KBM-7 (cell line): Measurements from ENCODE around the gene E2F4.

Experiments
- DNase-seq: peaks from one replicate; pipeline ENCODE4 v3.0.0-alpha.2; 2015
- in situ Hi-C: fragments of 300-500 bp; cut with MboI; formaldehyde crosslinking; loops from 2 replicates; pipeline ENCODE4 v1.14.3; 2020; ENCODE audit warnings: low sequenced_read_pairs, low pct_unique_long_range_greater_than_20kb, mixed read lengths

E2F4 gene

DNA sequence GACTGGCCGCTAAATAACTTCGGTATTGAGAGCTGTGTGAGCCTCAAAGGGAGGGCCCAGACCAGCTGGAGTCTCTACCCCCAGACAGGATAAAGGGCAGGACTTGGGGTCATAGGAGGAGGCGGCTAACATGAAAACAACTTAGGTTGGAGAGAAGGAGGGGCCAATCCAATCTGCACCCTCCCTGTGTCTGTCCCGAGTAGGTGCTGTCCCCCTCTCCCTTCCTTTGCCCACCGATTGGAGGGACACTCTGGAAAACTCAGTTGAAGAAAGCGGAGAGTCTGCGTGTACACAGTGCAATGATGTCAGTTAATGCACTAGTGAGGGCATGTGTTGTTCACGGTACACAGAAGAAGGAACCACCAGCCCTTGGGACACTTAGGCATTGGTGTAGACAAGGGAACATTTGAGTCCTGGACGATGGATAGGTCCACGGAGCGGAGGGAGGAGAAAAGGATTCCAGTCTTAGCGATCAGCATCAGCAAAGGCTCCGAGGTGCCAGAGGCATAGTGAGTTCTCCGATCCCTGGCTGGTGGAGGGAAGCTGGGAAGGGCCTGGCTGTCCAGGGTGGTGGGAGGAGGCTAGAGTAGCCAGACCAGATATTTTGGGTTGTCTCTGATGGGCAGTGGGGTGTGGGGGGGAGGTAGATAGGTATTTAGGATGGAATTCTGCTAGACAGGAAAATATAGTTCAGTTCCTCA is 20.9 kb upstream of the E2F4 start:
- in situ Hi-C loops: no loop called here
- no peak for DNase-seq

DNA sequence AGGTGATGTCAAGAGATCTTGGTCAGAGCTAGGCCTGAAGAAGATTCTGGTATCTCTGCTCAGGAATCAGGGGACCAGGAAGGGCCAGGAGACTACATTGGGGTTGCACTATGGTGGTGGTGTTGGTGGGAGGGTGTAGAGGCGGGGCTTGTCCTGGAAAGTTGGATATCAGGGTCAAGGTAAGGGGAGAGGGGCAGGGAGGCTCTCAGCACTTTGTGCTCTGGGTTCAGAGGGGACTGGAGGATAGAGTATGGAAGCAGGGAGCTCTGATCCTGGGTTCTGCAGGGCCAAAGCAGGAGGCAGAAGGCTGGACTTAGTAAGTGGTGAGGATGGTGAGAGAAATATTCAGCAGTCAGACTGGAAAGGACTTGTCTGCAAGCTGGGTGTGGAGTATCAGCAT is 18.6 kb upstream of the E2F4 start:
- DNase-seq: no peak
- in situ Hi-C loops: no loop called here

DNA sequence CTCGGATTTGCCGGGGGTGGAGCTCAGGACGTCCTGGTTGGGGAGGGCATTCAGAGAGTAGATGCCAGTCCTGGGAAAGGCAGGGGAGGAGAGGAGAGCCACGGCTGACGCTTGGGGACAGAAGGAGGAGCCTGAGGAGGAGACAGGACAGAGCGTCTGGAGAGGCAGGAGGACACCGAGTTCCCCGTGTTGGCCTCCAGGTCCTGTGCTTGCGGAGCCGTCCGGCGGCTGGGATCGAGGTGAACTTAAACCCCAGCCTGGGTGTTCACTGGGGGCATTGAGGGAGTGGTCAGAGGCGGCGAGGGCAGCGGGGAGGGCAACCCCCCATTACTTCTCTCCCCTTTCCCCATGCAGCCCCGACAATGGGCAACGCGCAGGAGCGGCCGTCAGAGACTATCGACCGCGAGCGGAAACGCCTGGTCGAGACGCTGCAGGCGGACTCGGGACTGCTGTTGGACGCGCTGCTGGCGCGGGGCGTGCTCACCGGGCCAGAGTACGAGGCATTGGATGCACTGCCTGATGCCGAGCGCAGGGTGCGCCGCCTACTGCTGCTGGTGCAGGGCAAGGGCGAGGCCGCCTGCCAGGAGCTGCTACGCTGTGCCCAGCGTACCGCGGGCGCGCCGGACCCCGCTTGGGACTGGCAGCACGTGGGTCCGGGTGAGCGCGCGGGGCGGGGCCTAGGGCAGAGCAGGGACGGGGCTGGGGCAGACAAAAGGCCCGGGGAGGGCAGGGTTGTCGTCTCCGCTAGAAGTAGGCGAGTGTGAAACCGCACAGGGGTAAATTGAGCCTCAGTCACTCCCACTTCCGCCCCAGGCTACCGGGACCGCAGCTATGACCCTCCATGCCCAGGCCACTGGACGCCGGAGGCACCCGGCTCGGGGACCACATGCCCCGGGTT is 17.9 kb upstream of the E2F4 start:
- in situ Hi-C loops: no loop called here
- peak; percentile 80 for DNase-seq

DNA sequence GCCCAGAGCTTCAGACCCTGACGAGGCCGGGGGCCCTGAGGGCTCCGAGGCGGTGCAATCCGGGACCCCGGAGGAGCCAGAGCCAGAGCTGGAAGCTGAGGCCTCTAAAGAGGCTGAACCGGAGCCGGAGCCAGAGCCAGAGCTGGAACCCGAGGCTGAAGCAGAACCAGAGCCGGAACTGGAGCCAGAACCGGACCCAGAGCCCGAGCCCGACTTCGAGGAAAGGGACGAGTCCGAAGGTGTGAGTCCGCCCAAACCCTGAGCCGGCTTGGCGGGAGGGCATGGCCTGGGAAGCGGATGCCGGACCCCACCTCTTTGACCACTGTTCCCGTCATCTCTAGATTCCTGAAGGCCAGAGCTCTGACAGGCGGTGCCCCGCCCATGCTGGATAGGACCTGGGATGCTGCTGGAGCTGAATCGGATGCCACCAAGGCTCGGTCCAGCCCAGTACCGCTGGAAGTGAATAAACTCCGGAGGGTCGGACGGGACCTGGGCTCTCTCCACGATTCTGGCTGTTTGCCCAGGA is 17.2 kb upstream of the E2F4 start:
- in situ Hi-C loops: no loop called here
- no peak for DNase-seq

DNA sequence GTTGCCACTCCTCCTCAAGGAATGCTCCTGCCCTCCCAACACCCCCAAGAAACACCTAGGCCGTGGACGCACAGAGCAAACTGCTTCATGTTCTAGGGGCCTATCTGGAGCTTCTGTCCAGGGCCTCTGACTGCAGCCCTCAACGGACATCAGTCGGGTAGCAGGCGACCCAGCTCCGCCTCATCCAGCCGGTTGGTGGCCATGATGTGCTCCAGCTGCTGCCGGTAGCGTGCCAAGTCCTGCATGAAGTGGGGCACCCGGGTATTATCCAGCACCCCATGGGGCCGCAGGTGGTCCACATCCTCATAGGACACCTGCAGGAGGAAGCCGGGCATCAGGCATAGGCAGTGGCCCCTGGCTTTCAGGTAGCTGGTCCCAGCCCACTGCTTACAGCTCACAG is 15.3 kb upstream of the E2F4 start:
- in situ Hi-C loops: no loop called here
- no peak for DNase-seq

DNA sequence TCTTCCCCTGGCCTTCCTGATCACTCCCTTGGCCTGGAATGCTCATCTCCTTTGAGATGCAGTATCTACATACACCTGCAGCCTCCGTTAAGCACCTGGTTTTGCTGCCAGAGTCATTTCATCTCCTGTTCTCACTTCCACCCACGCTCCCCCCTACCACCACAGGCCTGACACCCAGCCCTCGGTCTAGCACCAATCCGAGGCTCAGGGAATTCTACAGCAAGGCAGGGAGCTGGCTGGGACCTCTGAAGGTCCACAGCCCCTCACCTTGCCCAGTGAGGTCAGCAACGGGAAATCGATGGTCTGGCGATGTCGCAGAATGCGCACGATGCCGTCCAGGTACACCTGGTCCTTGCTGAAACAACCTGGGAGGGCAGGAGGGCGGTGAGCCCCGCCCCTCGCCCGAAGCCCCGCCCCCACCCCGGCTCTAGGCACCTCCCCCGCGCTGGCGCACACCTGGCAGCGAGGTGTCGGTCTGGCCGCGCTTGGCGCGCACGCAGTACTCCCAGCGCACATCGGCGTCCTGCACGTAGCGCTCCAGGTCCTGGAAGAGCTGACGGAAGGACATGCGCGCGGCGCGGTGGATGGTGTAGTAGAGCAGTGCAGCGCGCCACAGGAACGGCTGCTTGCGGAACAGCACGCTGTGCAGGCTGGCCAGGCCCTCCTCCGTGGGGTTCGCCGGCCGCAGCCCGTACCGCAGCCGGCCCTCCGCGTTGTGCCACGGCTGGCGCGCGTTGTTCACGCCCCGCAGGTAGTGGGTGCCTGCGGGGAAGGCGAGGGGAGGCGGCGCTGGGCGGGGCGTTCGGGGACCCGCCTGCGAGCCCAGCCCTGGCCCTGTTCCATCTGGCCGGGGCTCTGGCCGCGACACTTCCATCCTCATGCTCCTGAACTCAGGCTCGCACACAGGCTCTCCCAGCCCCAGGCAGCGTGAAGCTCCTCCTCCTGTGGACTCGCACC is 13.9 kb upstream of the E2F4 start:
- DNase-seq: no peak
- in situ Hi-C loops: no loop called here

DNA sequence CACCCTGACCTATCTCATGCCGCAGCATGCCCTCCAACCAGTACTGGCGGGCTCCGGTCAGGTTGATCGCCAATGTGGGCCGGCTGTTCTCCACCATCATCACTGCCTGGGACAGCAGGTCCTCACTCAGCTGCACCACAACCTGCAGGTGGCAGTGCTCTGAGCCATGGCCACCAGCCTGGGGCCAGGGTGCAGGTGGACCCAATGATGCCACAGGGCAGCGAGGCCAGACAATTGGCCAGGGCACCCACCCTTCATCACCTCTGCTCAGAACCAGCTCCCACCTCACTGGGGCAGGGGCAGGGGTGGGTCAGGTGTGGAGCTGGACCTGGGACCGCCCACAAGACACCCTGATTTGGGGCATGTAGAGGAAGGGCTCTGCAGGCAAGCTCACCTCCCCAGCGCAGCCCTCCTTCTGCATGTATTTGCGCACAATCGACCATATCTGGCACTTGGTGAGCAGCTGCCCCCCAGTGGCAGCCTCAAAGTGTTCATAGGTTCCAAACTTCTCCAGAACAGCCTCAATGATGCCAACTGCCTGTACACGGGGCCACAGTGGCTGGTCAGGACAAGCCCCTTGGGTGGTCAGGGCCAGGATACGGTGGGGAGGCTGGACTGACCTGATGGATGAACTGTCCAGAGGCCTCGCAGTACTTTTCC is 12.4 kb upstream of the E2F4 start:
- DNase-seq: peak; percentile 25
- in situ Hi-C loops: no loop called here

DNA sequence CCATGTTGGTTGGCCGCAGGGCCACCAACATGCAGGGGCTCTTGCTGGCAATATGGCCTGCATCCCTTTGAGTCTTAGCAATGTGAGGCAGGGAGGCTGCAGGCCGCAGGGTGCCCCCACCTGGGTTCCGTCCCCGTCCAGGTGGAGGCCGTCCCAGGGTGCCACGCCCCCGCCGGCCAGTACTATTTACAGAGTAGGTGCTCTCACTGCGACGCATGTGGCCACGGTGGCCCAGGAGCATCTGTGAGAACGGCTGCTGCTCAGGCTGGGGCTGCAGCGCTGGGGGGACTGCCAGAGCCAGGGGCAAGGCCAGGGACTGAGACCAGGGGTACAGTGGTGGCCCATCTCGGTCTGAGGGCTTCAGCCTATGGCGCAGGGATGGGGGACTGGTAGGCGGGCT is 11.8 kb upstream of the E2F4 start:
- in situ Hi-C loops: no loop called here
- no peak for DNase-seq

DNA sequence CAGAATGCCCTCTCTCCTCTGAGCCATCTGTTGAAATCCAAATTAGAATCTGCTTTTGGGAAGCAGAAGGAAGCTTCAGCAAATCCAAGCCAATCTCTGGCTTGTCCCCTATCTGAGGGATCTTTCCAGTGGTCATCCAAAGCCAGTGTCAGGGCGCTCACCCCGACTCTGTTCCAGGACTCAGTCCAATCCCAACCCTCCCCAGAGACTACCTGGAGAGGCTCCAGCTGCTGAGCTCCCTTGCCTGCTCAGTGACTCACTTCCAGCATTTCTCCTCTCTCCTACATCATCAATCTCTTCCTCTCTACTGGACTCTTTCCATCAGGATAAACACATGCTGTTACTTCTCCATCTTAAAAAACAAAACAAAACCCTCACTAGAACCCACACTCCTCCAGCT is 10.6 kb upstream of the E2F4 start:
- in situ Hi-C loops: no loop called here
- no peak for DNase-seq

DNA sequence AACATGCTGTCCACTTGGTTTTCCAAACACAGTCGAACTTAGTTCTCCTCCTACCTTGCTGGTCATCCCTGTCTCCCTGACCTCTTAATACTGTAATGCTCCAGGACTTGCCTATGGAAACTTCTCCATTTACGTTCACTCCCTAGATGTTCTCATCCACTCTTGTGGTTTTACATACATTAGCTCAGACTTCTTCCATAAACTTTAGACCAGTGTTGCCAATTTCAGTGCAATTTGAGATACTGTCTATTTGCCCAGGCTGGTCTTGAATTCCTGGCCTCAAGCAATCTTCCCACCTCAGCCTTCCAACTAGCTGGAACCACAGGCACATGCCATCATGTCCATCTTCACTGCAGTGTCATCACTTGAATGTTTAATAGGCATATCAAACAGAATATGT is 9.7 kb upstream of the E2F4 start:
- in situ Hi-C loops: no loop called here
- DNase-seq: peak; percentile 27

DNA sequence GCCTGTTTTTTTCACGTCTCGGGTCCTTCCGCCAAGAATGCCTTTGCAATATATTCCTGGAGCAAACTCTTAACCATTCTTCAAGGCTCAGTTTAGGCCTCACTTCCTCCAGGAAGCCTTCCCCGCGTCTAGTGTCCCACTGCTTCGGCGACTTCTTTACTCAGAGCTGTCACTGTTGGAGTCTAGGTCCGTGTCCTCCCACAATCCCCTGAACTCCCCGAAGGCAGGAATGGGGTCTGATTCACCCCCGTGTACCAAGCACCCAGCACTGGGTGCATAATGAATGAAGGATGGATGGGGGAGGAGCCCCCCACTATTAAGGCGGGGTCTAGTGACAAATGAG is 8.7 kb upstream of the E2F4 start:
- in situ Hi-C loops: no loop called here
- DNase-seq: no peak

DNA sequence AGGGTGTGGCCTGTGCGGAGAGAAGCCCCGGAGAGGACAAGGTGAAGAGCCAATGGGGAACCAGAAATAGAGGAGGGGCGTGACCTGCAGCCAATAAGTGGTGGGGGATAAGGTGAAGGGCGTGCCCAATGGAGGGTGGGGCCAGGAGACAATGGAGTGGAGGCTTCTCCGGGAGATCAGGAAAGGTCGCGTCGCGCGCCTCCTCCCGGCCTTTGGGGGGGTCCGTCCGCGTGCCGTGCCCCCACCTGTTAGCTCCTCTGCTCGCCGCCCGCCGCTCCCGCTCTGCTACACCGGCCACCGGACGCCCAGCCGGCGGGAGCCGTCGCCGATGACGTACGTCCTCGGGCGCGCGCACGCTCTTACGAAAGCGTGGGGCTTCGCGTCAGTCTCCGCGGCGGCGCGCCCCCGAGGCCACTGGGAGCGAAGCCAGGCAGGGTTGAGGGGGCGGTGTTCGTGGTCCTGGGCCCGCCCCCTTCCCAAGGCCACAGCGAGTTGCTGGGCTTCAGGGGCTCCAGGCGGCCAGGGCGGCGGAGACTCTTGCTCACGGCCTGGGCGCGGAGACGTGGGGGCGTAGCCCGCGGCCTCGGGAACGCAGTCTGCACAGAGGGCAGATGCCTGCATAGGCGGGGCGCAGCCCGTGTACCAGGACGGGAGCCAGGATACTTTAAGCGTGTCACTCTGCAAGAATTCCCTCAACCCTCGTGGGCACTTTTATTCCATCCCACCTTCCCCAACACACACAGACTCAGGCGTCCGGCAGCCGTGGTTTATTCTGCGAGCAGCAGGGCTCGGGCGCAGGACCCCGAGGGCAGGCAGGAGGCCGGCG is 8.1 kb upstream of the E2F4 start, which contains the start of gene MATCAP1:
MATCAP1 (minus strand) TSS at position 337 of the 826 bp plus-strand sequence. CDS start 3,353 bp downstream, outside the sequence.
- in situ Hi-C loops: no loop called here

DNA sequence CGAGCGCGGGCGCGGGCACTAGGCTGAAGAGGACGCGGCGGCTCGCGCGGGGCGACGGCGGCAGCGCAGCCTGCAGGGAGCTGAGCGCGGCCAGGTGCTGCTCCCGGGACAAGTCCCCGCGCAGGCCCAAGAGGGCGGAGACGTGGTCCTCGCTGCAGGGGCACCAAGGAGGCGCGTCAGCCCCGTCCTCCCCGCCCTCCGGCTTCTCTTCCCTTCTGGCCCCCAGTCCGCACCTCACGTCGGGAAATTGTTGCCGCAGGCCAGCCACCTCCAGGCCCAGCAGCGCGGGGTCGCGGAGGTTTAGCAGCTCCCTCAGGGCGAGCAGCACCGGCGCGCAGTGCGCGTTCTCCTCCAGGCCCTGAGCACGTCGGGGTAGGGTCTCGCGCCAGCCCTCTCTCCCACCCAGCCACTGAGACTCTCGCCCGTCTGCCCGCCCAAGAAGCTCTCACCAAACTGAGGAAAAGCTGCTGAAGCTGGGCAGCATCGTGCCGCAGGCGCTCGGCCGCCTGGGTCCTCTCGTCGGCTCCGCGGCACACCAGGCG is 7.4 kb upstream of the E2F4 start:
- in situ Hi-C loops: no loop called here
- DNase-seq: no peak

More for the DNA sequence above, 8.1 kb upstream of the E2F4 start, which contains the start of gene MATCAP1:
- peak; percentile 98 for DNase-seq

DNA sequence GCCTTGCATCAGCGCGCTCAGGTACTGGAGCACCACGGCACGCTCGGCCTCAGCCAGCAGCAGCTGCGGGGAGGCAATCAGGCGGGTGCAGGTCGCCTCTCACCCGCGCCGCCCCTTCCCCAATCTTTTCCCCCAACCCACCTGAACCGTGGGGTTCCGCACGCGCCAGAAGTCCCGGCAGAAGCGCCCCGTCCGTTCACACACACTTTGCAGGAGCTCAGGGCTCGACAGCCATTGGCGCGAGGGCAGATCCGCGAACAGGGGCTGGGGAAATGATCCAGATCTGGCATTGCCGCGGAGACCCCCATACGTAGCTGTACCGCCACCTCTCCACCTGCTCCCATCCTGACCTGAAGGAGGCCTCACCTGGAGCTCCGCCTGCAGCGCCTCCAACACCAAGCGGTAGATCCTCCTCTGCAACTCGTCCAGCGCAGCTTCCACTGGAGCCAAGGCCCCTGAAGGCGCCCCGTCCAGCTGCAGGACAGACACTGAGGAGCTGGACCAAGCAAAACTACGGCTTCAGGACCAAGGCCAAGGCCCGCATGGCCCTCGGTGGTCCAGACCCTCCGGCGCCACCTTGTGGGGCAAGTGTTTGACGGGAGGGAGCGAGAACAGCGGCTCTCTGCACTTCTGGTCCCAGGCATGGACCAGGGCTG is 6.8 kb upstream of the E2F4 start:
- peak; percentile 88 for DNase-seq
- in situ Hi-C loops: no loop called here

DNA sequence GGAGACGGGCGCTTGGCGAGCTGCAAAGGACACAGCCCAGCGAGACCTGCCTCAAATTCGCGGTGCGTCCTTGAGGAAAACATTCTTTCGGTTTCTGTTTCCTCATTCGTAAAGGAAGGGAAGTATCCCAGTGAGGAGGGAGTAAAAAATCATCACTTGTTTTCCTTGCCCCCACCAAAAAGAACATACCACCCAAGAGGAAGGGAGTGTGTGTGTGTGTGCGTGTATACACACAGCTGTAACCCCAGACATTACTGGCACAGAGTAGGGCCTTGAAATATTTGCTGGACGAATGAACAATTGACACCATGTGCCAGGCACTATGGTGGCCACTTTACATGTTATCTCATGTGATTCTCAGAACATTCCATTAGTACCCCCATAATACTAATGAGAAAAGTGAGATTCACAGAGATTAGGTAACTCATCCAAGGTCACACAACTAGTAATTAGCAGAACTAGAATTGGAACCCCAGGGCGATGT is 6.3 kb upstream of the E2F4 start:
- in situ Hi-C loops: no loop called here
- DNase-seq: no peak

DNA sequence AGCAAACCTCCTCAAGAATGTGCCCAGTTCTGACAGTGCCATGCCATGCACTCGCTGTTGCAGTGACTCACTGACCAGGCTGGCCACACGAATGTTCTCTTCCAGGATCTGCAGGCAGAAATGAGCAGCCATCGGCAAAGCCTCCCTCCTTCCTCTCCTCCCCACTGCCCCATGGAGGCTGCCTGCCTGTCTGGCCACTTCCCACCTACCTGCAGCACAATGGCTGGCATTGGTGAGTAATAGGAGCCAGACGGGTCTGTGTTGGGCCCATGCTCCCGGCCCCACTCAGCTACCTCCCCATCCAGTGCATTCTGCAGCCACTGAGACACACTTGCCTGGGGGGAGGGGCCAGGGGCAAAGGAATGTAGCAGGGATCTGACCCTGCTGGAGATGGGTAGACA is 5.4 kb upstream of the E2F4 start:
- in situ Hi-C loops: no loop called here
- DNase-seq: no peak
